Breast epithelium (tissue), 3 donors: Measurements from ENCODE around the gene TMEM151B.
"Not testable (repeated sequence)": the region's sequence is repeated elsewhere in the genome, so short reads cannot be mapped to it uniquely, and the experiment has no call there.

Experiments used
- CTCF ChIP-seq, 3 donors: fragments of 450-650 bp; IDR thresholded peaks; one replicate each; pipeline ENCODE4 v1.5.1; 2016 to 2017; ENCODE audit warnings: antibody characterized with exemption in 3 of 3, mild to moderate bottlenecking in 3 of 3, moderate library complexity in 3 of 3
- POLR2A ChIP-seq: fragments of 450-650 bp; IDR thresholded peaks from one replicate; pipeline ENCODE4 v1.6.1; 2016; ENCODE audit warnings: antibody characterized with exemption, mild to moderate bottlenecking, moderate library complexity
- POLR2AphosphoS5 ChIP-seq, 3 donors: sonication (generic); formaldehyde crosslinking; IDR thresholded peaks; one replicate each; pipeline ENCODE4 v1.6.1; 2017; ENCODE audit warnings: antibody characterized with exemption in 3 of 3

DNA sequence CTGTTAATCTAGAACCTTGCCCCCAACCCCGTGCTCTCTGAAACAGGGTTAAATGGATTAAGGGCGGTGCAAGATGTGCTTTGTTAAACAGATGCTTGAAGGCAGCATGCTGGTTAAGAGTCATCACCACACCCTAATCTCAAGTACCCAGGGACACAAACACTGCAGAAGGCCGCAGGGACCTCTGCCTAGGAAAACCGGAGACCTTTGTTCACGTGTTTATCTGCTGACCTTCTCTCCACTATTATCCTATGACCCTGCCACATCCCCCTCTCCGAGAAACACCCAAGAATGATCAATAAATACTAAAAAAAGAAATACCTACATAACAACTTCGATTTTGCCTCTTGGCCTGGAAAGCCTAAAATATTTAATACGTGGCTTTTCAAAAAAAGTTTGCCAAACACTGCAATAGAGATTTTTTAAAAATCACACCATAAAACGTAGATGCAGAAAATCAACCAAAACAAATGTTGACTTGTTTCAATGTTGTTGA, 46.9 kb downstream of the TMEM151B start:
- TF ChIP-seq CTCF (IDR thresholded peaks at IDR 0.05); POLR2A; POLR2AphosphoS5 (IDR thresholded peaks at IDR 0.05): not testable (repeated sequence)
